Hematopoietic multipotent progenitor cell treated with erythropoietin and hydrocortisone succinate and interleukin-3 and kit ligand, for 8 days (in vitro differentiated cells): Measurements from ENCODE around the gene SNRPB.

Experiments used
- DNase-seq: peaks from one replicate; pipeline ENCODE4 v3.0.0-alpha.2; 2015

Gene SNRPB

DNA sequence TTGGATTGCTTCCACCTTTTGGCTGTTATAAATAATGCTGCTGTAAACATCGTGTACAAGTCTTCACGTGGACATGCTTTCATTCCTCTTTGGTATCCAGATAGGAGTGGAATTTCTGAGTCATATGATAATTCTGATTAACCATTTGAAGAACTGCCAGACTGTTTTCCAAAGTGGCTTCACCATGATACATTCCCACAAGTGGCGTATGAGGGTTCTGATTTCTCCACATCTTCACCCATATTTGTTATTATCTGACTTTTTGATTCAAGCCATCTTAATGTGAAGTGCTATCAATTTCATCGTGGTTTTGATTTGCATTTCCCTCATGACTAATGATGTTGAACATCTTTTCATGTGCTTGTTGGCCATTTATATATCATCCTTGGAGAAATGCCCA, 2.9 kb upstream of the SNRPB start:
- DNase-seq: peak; percentile 29

DNA sequence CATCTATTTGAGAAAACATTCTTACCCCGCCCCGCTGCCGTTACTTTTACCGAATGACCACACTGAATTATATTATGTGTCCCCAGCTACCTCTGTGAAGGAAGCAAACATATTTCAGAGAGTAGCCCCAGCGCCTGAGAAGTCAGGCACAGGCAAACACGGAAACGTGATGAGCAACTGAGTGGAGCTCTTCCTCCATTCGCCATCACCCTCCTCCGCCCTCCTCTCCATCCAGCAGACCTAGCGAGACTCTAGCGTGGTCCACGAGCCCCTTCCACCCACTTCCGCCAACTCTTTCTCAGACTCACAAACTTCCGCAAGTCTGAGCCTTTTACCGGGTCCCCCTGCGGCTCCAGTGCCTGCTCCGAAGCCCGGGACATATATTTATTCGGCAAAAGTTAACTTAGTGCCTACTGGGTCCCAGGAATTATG, 582 bp downstream of the SNRPB start:
- peak; percentile 72 for DNase-seq

DNA sequence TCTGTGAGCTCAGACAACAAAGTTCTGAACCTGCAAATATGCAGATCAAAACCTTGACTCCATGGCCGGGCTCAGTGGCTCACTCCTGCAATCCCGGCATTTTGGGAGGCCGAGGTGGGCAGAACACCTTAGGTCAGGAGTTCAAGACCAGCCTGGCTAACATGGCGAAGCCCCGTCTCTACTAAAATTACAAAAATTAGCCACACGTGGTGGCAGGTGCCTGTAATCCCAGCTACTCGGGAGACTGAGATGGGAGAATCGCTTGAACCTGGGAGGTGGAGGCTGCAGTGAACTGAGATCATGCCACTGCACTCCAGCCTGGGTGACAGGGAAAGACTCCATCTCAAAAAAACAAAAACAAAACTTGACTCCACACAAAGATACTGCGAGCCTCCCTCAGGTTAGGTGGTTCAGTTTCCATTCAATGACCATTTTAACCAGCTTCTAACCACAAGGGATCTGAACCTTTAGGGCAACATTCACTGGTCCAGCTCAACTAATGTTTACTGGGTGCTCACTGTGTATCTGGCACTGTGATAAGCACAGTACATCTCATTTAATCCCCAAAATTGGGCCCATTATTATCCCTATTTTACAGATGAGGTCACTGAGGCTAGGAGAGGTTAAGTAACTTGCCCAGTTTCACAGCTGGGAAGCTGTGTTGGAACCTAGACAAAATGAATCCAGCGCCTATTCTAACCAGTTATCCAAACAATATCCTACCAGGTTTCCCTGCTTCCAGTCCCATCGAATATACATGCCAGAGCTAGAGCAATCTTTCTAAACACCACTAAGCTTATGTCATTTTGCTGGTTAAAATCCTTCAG, 1.8 kb downstream of the SNRPB start:
- no peak for DNase-seq

DNA sequence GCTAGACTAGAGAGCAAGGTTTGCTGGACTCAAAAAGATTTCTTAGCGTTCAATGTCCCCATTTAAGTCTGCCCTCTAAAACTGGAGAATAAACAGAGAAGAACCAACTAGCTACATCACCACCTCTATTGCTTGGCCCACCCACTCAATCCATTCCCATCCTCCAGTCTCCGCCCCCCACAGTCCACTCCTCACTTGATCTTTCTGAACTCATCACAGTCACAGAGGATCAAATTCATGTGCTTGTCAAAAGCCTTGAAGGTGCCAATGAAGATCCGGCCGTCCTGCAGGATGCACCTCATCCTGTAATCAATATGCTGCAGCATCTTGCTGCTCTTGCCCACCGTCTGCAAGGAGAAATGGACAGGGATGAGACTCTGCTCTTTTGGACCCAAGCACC, 3.2 kb downstream of the SNRPB start:
- DNase-seq: no peak

DNA sequence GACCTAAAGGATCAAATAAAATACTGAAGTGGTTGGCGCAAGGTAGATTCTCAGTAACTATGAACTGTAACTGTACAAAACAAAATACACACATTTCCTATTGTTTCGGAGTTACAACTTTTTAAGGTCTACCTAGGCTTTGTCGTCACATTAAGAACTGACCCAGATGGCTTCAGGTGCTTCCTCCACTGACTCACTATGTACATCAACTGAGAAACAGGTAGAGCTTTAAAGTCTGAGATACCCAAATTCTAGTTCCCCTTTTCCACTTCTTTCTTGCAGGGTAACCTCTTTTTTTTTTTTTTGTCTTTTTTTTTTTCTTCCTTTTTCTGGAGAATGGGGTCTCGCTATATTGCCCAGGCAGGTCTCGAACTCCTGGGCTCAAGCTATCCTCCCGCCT, 5.5 kb downstream of the SNRPB start:
- DNase-seq: no peak

DNA sequence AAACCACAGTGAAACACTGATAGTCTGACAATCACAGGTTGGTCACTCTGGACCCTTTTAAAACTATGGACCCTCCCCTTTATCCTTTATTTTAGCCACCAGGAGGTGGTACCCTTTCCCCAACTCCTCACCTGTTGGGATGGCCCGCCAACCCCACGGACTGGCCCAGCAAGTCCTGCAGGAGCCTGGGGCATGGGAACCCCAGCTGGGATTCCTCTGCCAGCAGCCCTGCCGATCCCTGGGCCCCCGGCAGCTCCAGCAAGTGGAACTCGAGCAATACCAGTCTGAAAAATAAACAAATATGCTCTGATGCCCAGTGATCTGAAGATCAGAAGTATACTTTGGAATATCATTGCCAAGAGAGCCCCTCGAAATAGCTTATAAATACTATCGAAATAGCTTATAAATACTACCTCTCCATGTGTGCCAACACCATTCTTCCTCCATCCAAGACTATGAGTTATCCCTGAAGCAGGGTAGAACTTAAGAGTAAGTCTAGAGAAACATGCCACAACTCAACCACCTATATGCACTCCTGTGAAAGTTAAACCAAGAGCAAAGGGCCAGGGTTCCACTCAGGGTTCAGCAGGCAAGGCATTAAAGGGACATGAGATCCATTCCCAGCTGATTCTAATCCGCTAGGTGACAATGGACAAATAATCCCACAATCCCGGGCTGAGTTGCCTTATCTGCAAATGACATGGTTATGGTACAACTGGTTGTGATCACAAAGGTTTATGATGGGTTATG, 6.8 kb downstream of the SNRPB start:
- no peak for DNase-seq

DNA sequence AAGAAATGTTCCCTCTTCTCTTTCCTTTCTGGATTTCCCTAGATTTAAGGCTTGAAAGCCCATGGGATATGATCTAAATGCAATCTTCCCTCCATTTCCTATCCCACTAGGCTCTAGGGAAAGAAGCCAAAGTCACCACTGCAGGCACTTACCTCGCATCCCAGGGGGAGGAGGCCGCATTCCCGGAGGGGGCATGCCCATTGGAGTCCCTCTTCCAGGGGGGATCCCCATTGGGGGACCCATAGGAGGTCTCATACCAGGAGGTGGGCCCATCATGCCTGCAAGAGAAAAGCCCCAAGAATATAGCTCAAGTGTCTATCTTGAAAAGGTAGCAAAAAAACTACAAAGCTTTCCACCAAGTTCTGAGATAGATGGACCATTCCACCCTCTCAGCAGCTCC, 8.1 kb downstream of the SNRPB start:
- DNase-seq: no peak

DNA sequence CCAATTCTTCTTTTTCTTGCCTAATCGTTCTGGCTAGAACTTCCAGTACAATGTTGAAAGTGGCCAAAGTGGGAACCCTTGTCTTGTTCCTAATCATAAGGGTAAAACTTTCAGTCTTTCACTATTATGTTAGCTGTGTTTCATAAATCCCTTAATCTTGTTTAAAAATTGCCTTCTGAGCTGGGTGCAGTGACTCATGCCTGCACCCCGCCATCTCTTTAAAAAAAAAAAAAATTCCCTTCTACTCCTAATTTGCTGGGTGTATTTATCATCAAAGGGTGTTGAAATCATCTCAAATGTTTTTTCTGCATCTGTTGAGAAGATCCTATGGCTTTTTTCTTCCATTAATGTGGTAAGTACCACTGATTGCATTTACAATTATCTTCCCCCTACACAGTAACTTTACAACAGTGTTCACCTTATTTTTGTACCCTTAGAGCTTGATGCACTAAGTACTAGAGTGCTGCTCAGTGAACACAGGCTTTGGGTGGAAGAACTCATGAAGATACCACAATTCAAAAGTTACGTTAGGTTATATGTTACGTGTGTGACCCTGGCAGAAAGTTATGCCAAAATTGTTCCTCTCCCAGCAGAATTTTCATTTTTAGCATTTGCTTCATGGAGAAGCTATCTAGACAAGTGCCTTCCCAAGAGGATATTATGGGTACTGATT, 9.7 kb downstream of the SNRPB start:
- DNase-seq: no peak

DNA sequence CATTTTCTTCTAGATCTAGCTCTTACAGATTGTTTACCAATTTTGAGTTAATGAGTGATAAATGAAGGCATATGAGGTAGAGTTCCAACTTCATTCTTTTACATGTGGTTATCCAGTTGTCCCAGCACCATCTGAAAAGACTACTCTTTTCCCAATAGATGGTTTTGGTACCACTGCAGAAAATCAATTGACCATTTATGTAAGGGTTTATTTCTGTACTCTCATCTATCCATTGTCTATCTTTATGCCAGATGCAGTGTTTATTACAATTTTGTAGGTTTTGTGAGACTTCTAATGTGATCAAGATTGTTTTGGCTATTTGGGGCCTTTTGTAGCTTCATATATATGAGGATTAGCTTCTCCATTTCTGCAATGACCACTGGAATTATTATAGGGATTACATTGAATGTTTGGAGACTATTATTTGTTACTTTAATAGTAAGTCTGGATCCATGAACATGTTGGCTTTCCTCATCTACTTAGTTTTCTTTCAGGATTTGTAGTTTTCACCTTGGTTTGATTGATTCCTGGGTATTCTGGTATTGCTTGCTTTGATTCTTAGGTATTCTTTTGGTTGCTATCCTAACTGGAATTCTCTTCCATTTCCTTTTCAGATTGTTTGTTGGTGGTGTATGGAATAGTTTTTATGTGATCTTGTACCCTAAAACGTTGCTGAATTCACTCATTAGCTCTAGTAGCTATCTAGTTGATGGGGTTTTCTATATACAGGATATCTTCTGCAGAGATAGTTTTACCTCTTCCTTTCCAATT, 10.4 kb downstream of the SNRPB start:
- DNase-seq: peak; percentile 5

DNA sequence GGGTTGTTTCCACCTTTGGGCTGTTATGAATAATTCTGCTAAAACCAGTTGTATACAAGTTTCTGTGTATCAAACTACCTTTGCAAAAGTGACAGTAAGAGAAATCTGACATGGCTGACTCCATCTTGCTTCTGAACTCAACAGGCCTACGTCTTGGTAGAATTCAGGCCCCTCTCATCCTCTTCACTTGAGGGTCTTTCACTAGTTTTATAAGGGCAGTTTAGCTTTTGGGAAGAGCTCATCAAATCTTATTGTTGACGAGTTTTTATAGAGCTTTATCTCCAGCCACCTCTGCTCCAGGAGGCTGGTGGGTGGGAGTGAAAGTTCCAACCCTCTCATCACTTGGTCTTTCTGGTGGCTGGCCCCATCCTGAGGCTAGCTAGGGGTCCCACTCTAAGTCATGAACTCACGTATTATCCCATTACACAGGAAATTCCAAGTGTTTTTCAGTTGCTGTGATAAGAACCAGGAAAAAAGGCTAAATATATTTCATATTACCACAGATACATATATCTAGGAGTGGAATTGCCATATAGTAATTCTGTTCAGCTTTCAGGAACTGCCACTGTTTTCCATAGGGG, 11.6 kb downstream of the SNRPB start:
- DNase-seq: no peak

DNA sequence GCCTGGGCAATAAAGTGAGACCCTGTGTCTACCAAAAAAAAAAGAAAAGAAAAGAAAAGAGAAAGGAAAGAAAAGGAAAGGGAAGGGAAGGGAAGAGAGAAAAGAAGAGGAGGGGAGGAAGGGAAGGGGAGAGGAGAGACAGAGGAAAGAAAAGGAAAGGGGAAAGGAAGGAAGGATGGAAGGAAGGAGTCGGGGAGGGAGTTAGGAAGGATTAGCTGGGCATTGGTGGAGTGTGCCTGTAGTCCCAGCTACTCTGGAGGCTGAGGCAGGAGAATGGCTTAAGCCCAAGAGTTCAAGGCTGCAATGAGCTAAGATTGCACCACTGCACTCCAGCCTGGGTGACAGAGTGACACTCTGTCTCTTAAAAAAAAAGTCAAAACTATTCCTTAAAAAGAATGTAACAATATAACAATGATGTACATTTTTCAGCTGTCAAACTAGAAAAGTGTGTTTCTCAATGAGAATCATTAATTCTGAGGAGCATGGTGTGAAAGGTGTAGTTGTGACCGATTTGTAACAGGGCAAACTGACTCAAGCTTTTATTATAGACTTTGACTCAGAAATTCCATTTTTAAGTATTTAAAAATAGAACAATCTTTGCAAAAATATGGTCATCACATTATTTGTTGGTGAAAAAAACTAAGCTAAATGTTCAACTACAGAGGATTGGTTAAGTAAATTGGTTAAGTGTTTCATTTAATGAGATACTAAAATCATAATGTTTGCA, 14.7 kb downstream of the SNRPB start:
- no peak for DNase-seq

DNA sequence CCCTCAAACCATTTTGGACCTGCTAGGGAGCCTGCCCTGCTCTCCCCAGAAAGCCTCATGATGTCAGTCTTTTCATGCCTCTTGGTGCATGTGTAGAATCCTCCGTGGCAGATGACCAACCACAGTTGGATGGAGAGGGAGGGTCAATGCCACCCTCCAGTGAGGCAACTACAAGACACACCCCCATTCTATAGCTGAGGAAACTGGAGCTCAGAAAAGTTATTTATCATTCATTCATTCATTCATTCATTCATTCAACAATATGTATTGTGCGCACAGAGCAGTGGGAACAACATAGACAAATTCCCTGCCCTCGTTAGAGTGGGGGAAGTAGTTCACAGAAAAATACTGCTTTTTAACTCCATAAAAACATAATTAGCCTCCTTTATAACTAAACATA, 16.8 kb downstream of the SNRPB start:
- no peak for DNase-seq

DNA sequence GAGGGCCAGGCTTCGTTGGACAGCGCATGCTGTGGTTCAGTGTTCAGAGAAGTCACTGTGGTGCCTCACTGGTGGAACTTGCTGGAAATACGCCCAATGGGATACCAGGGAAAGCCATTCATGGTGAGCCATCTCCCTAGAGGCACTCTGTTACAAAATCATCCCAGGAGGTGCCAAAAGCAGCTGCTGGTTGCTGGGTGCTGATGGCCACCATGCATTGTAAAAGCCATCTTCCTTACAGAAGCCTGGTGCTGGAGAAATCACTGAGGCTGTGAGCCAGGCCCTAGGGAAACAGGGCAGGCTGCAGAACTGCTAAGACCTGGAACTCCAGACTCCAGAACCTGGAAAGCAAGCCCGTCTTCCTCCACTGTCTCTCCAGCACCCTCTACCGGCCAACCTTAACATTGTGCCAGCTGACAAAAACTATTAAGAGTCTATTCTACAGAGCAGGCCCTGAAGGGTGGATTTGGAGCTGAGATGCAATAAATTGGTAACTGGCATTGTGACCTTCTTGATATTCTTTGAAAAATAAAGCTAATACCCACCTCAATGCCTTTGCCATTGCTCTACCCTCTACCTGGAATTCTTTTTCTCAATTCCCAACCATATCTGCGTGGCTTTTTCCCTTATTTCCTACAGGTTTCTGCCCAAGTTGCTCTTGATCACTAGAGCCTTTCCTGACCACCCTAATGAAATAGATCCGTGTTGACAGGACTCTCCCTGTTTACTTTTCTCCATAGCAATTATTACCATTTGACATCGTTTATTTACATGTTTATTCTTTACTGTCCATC, 18.5 kb downstream of the SNRPB start:
- DNase-seq: peak; percentile 72

DNA sequence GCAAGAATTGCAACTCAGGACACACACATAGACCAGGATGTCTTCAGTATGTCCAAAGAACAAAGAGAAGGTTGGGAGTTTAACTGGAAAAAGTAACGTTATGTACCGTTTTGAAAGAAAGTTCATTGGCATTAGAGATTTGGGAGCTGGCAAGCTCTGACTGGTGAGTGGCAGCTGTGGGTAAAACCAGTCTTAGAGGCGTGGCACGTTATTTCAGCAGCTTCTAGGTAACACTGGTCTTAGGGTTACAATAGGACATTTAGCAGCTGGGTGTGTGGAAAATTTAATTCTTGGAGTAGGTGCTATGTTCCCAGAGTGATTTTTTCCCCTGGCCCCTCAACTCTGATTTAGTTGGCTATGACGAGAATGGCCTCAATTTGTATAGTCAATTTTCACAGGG, 19.2 kb downstream of the SNRPB start:
- DNase-seq: no peak

DNA sequence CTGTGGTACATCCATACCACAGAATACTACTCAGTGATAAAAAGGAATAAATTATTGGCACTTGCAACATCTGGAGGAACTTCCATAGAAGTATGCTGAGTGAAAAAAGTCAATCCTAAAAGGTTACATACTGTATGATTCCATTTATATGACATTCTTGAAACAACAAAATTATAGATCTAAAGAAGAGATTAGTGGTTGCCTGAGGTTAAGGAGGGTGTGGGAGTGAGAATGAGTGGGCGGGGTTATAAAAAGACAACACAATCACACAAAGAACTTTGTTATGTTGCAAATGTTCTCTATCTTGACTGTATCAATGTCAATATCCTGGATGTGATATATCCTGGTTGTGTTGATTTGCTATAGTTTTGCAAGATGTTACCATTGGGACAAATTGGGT, 21.2 kb downstream of the SNRPB start:
- no peak for DNase-seq

DNA sequence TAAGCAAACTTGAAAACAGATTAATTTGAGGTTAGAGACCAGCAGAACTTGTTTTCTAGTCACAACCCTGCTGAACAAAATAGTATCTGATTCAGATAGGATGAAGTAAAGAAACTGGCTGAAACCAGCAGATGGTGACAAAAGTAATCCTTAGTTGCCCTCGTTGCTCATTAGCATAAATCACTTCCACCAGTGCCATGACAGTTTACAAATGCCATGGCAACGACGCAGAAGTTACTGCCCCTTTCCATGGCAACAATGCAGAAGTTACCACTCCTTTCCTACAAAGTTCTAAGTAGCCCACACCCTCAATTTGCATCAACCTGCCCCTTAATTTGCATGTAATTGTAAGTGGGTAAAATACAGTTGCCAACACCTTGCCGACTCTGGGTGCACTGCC, 23.7 kb downstream of the SNRPB start:
- DNase-seq: no peak

DNA sequence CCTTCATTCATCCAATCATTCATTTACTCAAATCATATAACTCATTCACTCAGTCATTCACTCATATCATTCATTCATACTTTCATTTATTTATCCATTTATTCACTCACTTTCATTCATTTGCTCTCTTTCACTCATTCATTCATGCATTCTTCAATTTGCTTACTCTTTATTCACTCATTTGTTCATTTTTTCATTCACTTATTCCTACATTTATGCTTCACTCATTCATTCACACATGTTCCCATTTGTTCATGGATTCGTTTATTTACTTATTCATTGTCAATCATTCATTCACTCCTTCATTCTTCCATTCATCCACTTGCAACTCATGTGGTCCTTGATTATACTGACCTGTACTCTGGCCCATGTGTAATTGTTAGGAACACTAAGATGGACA, 39.4 kb downstream of the SNRPB start:
- DNase-seq: no peak

DNA sequence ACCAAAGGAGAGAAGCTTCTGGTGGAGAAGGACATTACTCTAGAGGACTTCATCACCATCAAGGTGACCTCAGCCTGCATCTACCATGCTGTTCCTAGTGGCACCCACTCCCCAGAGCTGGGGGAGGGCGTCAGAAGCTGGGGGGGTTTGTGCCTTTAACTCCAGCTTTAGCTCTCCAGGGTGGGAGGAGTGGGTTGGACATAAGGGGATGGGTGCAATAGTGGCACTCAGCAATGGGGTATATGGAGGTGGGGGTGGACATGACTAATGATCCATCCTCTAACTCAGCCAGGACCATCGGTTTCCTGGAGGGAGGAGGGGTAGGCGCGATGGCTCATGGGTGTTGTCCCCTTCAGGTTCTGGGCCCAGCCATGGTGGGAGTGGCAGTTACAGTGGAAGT, 40.1 kb downstream of the SNRPB start:
- DNase-seq: no peak

DNA sequence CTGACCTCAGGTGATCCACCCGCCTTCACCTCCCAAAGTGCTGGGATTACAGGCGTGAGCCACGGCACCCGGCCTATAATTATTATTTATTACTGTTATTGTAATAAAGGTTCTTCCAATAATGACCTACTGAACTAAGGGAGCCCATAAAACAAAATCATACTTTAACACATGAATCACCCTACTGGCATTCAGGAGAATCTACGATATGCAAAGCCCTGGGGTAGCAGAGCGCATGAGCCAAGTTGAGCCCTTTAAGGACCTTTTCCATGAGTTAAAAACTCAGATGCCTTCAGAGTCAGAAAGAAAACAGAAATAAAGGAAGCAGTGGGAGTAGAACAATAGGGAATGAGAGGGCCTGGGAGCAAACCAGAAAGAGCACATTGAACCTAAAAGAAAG, 41.5 kb downstream of the SNRPB start:
- no peak for DNase-seq

DNA sequence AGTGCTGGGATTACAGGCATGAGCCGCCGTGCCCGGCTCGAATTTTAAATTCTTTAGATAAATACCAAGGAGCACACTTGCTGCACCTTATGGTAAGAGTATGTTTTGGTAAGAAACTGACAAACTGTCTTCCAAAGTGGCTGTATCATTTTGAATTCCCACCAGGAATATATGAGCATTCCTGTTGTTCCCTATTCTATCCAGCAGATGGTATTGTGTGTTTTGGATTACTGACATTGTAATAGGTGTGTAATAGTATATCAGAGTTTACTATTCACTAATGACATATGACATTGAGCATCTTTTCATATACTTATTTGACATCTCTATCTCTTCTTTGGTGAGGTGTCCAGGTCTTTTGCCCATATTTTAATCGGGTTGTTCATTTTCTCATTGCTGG, 49.3 kb downstream of the SNRPB start:
- no peak for DNase-seq

DNA sequence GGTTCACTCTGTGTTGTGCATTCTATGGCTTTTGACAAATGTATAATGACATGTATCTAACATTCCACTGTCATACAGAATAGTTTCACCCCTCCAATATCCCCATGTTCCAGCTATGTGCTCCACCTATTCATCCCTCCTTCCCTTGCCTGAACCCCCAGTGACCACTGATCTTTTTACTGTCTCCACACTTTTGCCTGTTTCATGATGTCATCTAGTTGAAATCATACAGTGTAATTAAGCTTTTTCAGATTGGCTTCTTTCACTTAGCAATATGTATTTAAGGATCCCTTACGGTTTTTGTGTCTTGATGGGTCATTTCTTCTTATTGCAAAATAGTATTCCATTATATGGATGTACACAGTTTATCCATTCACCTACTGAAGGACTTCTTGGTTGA, 50.1 kb downstream of the SNRPB start:
- DNase-seq: no peak
